GM12872 (cell line): Measurements from ENCODE around the gene LRFN2.

Experiments used
- TF ChIP-seq, protein P1 (sequence below): IDR thresholded peaks from 3 replicates; pipeline ENCODE4 v1.5.1; 2011; ENCODE audit warnings: low read depth, mild to moderate bottlenecking, low read length, moderate library complexity; ENCODE audit not compliant: insufficient read depth

The LRFN2 gene

GRCh38 chr6:40438246-40438887, 148.8 kb downstream of the LRFN2 start:
- TF ChIP-seq, protein P1, sequence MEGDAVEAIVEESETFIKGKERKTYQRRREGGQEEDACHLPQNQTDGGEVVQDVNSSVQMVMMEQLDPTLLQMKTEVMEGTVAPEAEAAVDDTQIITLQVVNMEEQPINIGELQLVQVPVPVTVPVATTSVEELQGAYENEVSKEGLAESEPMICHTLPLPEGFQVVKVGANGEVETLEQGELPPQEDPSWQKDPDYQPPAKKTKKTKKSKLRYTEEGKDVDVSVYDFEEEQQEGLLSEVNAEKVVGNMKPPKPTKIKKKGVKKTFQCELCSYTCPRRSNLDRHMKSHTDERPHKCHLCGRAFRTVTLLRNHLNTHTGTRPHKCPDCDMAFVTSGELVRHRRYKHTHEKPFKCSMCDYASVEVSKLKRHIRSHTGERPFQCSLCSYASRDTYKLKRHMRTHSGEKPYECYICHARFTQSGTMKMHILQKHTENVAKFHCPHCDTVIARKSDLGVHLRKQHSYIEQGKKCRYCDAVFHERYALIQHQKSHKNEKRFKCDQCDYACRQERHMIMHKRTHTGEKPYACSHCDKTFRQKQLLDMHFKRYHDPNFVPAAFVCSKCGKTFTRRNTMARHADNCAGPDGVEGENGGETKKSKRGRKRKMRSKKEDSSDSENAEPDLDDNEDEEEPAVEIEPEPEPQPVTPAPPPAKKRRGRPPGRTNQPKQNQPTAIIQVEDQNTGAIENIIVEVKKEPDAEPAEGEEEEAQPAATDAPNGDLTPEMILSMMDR = no peak

DNA sequence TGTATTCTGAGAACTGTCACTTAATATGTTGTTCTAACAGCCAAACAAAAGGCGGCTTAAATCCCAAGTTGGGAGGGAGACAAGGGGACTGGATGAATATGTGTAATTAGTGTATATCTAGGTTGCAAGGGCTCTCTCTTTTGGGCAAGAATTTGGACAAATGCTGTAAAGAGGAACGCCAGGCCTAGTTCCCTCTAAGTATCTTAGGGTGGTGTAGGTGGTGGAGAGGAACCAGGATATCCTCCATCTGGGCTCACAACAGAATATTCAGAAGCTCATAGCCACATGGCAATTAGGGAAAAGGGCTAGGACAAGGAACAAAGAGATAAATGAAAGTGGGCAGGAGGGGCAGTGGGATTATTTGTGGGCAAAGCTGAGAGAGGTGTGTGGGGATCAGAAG, 149.5 kb downstream of the LRFN2 start:
- TF ChIP-seq, protein P1 = no peak

GRCh38 chr6:40436685-40437604, 150.2 kb downstream of the LRFN2 start:
- TF ChIP-seq, protein P1 = no peak

DNA sequence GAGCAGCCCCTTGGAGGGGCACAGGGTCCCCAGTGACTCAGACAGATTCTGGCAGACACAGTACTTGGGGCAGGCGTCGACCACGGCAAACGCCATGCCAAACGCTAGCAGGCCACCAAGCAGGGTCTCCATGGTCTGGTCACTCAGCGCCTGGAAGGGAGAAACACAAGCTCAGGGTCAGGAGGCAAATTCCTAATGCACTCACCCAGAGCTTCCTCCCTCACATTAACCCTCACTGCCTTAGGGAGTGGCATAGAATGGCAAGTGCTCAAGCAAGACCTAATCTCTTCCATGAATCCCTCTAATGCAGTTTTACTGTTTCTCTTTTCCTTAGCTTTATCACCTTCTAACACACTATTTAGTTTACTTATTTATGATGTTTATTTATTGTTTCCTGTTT, 154.2 kb downstream of the LRFN2 start:
- TF ChIP-seq, protein P1 = no peak

DNA sequence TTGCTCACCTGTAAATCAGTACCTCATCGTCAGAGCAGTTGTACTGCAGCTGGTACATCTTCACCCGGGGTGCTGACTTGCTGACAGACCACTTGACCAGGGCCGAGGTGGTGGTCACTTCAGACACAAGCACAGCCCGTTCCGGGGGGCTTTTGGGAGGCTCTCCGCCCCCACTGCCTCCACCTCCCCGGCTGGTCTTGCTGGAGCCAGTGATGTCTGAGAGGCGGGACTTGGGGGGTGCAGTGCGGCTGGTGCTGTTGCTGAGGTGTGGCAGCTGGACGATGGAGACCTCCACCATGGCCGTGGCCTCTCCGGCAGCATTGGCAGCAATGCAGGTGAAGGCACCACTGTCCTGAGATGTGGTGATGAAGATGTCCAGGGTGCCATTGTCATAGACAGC, 155.5 kb downstream of the LRFN2 start:
- TF ChIP-seq, protein P1 = no peak

DNA sequence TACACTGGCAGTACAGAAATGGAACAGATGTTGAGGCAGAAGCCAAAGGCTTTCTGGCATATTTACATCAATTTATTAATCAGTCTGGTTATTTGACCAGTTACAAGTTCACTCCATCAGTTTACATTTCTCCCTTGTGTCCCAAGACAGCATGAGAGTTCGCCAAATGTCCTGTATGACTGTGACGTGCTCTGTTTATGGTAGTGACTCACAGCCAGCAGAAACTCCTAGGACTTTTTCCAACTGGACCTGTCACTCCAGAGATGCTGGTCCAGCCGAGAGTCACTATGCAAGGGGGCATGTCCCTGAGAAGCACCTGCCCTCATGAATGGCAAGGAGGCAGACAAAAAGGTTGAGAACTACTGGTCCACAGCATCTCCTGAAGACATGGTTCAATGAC, 160.0 kb downstream of the LRFN2 start:
- TF ChIP-seq, protein P1 = no peak

DNA sequence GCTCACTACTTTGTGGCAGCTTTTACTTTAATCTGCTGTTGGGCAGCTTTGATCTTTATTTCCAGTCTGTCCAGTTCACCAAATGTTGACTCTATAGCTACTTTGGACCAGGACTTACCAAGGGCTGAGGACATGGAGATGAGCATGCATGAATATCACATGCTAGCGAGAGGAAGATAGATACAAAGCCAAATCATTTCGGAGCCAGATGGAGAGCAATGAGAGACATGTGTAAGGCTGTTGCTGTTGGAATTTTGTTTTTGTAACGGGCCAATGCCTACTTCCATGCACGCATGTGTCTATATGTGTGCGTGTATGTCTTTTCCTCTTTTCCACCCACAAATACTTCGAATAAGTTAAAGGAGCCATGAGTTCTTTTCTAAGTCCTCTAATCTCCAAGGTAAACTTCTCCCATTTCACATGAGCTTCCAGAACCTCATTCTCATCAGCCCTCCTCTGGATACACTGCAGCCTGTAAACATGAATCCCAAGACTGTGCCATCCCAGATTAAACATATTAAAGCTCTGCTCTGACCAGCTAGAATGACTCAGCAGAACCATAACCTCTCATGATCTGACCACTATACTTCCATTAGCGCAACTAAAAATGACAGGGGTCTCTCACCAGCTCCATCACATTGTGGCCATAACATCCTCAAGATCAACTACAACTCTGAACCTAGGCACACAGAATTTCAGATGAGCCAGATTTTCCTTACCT, 160.7 kb downstream of the LRFN2 start:
- TF ChIP-seq, protein P1 = no peak
